ENCODE measurements around the gene BABAM2.

DNA sequence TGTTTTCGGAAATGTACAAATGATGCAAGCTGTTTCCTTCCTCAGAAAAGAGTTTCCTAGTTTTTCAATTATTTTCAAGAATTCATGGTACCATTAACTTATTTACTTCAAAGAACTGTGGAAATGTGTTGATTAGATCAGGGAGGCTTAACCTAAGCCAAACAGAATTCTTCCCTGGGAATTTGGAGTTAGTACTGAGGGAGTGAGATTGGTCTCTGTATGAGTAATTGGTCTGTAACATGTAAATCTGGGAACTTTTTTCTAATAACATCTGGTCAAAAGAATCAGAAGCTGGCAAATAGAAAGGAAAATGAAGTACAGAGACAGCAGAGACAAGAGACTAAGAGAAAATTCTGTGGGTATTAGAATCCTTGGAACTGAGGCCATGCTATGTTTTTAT is 145.8 kb downstream of the BABAM2 start:
- TF ChIP-seq EZH2 (IDR thresholded peaks at IDR 0.05; ENCODE audit: insufficient read depth, poor library complexity, severe bottlenecking) = no peak
- no peak for TF ChIP-seq EZH2phosphoT487 (IDR thresholded peaks at IDR 0.05; ENCODE audit: insufficient read depth, low read depth)
